NCI-H2196 (cell line): ENCODE measurements around the gene ACAP1.
"Not testable (repeated sequence)": the region's sequence is repeated elsewhere in the genome, so short reads cannot be mapped to it uniquely, and the experiment has no call there.

Experiments
- DNase-seq: peaks from one replicate; lab custom pipeline; 2025; ENCODE audit not compliant: unreplicated experiment; lab: John Stamatoyannopoulos, UW

ACAP1 gene

DNA sequence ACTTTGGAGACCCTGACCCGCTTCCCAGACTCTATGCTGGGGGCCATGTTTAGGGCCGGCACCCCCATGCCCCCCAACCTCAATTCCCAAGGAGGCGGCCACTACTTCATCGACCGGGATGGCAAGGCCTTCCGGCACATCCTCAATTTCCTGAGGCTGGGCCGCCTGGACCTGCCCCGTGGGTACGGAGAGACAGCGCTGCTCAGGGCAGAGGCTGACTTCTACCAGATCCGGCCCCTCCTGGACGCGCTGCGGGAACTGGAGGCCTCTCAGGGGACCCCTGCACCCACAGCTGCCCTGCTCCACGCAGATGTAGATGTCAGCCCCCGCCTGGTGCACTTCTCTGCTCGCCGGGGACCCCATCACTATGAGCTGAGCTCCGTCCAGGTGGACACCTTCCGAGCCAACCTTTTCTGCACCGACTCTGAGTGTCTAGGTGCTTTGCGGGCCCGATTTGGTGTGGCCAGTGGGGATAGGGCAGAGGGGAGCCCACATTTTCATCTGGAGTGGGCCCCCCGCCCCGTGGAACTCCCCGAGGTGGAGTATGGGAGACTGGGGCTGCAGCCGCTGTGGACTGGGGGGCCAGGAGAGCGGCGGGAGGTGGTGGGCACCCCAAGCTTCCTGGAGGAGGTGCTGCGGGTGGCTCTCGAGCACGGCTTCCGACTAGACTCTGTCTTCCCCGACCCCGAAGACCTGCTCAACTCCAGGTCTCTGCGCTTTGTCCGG, 16.7 kb downstream of the ACAP1 start:
- no peak for DNase-seq

DNA sequence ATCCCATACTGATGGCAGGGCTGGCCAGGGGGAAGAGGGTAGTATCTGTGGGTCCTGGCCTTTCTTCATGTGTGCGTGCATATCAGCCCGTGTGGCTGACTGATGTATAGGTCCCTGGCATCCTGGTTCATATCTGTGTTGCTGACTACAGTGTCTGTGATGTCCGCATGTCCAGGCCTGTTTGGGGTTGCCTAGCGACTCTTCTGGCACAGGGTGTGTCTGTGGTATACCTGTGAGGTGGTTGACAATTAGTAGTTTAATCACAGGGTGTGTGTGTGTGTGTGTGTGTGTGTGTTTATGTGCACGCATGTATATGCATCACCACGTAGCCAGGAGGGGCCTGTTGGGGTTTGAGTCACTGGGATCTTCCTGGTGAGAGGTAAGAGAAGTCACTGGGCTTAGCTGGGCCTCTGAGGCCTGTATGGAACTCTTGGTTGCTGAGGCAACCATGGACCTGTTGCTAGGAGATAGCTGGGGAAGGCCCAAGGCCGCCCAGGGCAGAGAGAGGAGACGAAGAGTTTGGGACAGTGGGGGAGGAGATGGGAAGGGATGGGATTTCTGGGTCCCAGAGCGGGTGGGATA, 18.0 kb downstream of the ACAP1 start:
- no peak for DNase-seq

DNA sequence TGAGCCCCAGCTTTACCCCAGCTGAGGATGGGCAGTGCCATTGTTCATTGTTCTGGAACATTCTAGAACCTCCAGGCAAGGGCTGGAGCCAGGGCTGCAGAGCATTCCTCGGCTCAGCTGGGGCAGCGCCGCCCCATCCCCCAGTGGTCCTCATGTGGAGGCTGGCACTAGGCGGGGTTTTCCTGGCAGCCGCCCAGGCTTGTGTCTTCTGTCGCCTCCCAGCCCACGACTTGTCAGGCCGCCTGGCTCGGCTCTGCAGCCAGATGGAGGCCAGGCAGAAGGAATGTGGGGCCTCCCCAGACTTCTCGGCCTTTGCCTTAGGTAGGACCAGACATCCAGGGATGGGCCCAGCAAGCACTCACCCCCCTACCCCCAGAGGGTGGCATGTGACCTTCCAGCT, 18.7 kb downstream of the ACAP1 start, which contains the start of gene TMEM95:
TSS of gene TMEM95 (plus strand) at position 104 of the 400 bp plus-strand sequence. CDS start at position 153, 49 bp downstream.
- peak; percentile 1 for DNase-seq

DNA sequence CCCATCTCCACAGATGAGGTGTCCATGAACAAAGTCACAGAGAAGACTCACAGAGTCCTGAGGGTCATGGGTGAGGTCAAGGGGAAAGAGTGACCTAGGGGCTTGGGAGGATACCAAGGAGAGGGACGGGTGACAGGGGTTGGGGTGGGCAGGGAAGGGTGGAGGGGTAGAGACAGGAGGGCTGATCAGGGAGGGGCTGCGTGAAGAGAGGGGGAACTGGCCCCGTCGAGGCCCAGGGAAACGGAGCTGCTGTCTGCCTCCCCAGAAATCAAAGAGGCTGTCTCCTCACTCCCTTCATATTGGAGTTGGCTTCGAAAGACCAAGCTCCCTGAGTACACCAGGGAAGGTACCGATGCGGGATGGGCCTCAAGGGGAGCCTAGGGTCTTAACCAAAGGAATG, 19.2 kb downstream of the ACAP1 start:
- DNase-seq, result no peak

DNA sequence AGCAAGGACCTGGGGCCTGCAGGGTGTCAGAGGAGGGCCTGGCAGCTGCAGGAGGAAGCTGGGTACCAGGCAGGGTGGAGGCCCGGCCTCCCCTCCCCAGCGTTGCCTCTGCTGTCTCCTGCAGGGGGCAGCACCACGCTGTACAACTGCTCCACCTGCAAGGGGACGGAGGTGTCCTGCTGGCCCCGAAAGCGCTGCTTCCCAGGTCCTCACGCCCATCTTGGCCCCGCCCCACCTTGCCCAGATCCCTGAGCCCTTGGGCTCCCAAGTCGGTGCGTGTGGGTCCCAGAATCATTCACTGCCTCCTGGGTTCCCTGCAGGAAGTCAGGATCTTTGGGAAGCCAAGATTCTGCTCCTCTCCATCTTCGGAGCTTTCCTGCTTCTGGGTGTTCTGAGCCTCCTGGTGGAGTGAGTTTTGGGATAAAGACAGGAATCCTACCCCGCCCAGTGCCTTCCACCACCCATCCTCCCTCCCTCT, 19.8 kb downstream of the ACAP1 start:
- DNase-seq, result peak; percentile 65

DNA sequence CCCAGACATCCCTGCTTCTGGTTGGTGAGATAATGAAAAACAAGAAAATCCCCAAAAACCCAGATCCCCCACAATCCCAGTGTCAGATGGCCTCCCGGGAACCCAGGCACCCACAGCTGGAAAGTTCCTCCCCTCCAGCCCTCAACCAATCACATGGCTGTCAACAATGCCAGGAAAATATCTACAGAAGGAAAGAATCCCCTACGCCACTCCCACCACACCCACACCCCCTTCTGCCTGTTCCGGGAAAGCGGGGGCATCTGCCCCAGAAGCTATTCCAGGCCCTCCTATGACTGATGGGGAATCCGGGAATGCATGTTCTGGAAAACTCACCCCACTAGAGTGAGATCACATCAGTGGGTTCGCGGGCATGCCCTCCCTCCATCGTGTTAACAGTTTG, 20.4 kb downstream of the ACAP1 start:
- DNase-seq, result no peak

DNA sequence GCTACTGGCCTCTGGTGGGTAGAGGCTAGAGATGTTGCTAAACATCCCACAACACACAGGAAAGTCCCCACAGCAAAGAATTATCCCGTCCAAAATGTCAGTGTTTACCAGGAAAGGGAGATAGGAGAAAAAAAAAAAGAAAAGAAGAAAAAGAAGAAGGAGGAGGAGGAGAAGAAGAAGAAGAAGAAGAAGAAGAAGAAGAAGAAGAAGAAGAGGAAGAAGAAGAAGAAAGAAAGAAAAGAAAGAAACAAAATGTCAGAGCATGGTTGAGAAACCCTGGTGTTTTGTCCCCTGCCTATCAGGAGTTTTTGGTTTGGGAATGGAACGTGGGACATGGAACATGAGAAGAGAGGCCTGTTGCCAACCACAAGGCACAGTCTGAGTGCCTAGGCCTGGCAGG, 21.1 kb downstream of the ACAP1 start:
- DNase-seq, result no peak

DNA sequence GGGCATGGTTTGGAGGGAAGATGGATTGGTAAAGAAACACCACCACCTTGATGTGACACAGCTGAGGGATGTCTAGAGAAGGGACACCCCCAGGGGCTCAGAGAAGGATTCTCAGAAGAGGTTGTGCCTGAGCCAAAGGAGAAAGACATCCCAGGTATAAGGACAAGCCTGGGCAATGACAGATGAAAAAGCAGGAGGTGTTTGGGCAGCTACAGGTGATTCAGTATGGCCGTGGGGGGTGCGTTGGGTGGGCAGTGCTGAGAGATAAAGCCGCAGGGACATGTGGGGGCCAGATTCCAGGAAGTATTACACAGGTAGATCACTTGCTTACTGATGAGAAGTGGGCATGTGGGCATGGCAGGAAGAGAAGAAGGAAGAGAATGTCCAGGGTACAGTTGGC, 25.6 kb downstream of the ACAP1 start:
- no peak for DNase-seq

DNA sequence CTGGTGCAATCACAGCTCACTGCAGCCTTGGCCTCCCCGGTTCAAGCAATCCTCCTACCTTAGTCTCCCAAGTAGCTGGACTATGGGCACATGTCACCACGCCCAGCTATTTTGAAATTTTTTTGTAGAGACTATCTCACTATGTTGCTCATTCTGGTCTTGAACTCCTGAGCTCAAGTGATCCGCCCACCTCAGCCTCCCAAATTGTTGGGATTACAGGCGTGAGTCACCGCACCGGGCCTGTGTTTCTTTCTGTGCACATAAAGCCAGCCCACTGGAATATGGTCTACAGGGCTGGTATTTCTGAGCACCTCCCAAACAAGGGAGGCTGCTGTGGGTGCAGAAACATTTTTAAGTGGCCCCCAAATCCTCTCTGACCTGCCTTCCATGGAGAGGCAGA, 27.0 kb downstream of the ACAP1 start:
- DNase-seq, result no peak

DNA sequence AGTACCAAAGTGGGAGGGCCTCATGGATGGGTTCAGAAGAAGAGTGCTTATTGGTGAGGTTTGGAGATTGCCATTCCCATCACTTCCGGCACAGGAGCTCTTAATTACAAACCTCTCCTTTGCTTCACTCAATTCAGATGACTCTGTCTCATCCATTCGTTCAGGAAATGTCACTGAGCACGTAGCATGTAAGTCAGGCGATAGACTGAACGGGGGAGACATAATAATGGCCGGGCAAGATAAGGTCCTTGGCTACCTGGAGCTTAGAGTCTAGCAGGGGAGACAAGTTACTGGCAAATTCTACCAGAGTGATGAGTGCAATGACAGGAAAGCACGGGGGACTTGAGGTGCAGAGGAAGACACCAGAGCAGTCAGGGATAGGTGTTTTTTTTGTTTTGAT, 29.6 kb downstream of the ACAP1 start:
- not testable (repeated sequence) for DNase-seq

DNA sequence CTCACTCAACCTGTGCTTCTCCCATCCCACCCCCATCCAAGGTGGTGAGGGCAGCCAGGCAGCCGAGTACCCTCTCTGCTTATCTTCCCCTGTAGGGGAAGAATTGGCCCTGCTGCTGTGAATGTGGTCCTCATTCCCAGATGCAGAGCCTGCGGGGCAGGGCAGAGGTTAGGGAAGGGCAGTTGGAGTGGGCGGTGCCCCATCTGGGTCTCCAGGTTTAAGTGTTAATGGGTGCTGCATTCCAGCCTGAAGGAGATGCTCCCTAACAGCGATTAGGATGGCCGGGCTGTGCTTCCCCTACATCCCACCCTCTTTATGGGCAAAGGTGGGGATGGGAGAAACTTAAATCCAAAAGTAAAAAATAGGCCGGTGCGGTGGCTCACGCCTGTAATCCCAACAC, 30.8 kb downstream of the ACAP1 start:
- DNase-seq, result no peak

DNA sequence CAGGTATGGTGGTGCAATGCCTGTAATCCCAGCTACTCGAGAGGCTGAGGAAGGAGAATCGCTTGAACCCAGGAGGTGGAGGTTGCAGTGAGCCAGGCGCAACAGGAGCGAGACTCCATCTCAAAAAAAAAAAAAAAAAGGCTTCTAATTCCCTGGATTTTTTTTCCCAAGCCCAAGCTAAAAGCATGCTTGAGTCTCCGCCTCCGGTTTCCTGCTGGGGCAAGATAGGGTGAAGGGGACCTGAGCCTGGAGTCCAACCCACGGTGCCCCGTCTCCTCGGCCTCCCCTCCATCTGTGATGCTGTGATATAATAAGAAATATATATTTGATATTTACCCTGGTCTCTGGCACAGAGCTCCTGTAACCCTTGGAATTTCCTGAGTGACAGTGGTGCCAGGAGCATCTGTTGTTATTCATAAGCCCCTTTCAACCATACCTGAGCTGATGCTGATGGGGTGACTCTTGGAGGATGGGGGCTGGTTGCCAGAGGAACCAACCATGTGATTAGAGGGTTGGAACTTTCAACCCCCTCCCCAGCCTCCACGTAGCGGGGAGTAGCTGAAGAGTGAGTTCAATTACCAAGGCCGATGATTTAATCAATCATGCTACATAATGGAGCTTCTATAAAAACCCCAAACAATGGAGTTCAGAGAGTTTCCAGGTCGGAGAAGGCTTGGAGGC, 31.7 kb downstream of the ACAP1 start:
- DNase-seq, result no peak

DNA sequence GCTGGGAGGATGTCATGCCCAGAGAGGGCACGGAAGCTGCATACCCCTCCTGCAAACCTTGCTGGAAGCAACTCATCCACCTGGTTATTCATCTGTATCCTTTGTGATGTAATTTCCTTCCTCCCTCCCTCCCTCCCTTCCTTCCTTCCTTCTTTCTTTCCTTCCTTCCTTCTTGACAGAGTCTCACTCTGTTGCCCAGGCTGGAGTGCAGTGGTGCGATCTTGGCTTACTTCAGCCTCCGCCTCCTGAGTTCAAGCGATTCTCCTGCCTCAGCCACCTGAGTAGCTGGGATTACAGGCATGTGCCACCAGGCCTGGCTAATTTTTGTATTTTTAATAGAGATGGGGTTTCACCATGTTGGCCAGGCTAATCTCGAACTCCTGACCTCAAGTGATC, 32.3 kb downstream of the ACAP1 start:
- DNase-seq, result not testable (repeated sequence)

DNA sequence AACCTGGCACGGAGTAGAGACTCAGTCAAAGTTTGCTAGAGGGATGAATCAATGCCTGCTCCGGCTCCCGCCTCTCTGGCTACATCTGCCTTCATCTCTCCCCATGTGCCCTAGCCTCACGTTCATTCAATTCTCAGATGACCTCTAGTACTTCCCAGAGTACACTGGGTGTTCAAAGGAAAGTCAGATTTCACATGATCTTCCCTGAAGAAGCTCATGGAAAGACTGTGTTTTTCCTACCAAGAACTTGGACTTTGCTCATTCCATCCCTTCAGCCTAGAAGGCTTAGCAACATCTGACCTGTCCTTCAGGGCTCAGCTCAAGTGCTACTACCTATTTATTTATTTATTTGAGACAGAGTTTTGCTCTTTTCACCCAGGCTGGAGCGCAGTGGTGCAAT, 33.5 kb downstream of the ACAP1 start:
- DNase-seq, result no peak

DNA sequence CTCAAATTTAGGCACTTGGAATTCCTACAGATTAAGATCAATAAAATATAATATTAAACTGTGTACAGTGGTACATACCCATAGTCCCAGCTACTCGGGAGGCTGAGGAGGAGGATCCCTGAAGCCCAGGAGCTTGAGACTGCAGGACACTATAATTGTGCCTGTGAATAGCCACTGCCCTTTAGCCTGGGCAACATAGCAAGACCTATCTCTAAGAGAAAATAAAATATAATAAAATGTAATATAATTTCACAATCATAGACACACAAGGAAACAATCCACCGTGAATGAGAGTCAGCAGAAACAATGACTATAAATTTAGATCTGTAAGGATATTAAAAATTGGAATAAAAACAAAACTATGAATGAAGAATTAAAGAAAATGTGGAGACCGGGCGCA, 34.5 kb downstream of the ACAP1 start:
- no peak for DNase-seq

DNA sequence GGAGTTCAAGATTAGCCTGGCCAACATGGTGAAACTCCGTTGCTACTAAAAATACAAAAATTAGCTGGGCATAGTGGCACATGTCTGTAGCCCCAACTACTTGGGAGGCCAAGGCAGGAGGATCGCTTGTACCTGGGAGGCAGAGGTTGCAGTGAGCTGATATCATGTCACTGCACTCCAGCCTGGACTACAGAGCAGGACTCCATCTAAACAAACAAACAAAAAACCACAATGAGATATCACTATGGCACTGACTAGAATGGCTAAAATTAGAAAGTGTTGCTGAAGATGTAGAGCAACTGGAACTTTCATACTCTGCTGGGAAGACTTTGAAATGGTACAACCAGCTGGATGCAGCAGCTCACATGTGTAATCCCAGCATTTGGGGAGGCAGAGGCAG, 38.0 kb downstream of the ACAP1 start:
- DNase-seq, result no peak

DNA sequence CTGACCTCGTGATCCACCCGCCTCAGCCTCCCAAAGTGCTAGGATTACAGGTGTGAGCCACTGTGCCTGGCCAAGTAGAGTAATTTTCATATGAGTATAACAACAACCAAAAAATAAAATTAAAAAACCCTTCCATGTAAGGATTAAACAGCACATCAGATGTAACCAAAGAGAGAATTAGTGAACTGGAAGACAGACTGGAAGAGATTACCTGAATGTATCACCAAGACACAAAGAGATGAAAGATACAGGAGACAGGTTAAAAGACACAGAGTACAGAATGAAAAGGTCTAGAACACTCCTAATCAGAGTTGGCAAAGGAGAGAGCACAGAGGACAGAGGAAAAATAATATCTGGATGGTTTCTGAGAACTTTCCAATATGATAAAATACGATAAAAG, 42.8 kb downstream of the ACAP1 start:
- DNase-seq, result no peak

DNA sequence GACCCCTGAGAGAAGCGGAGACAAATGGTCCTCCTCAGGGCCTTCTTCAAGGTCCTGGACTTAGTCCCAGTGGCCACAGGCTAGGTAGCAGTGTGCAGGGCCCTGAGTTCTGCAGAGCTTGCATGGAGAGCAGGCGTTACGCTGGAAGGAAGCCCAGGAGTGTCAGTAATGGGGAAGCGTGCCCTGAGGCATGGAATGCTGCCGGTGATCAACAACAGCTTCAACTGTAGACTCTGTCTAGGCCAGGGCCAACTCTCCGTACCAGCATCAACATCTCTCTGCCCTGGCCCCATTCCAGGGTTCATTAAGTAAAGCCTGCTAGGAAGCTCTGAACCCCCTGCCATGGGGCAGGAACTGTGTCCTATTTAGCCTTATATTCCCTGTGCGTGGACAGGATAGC, 44.0 kb downstream of the ACAP1 start:
- DNase-seq, result no peak

DNA sequence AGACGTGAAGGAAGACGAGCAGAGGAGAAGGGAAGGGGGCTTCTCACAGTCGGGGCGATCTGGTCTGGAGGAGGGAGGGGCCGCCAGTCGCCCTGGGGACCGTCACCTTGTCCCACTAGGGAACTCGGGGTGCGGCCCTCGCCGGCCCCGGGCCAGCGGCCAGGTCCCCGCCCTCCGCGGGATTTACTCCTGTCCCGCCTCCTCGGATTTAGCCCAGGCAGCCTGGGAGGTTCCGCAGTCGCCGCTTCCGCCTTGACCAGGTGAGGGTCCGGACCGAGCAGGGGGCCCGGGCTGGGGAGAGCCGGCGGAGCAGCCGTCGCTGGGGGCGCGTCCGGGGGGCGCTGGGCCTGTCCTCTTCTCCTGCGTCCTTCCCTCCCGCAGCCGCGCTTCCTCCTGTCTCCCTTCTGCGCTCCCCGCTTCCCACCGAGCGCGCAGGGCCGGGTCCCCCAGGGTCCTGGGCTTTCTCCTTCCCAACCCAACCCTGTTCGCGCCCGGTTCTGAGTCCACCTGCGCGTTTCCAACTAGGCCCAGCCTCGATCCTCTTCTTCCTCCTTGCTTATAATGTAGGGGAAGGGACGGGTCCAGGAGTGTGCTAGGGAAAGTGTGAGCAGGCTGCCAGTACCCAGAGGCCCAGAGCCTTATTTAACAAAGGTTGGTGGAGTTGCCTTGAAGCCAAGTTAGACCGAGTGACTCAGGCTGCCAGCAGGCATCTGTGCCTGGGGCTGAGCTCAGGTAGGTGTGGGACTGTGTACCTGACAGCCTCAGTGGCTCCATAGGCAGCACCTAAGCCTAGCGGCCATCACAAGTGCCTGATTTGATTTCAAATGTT, 44.7 kb downstream of the ACAP1 start, which contains the start of gene TNK1:
TSS of gene TNK1 (plus strand) at position 235 of the 829 bp plus-strand sequence. CDS start 1,838 bp downstream, outside the sequence.
- DNase-seq, result no peak

DNA sequence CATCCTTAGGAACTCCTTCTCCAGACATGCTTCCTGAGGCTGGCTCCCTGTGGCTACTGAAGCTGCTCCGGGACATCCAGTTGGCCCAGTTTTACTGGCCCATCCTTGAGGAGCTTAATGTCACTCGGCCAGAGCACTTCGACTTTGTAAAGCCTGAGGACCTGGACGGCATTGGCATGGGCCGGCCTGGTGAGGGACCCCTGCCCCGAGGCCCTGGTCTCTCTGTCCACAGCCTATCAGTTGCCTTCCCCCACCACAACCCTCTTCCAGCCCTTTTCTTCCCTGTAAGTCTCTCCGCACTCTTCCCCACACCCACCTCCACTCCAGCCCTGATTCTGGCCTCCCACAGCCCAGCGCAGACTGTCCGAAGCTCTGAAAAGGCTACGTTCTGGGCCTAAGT, 46.6 kb downstream of the ACAP1 start:
- DNase-seq, result no peak

DNA sequence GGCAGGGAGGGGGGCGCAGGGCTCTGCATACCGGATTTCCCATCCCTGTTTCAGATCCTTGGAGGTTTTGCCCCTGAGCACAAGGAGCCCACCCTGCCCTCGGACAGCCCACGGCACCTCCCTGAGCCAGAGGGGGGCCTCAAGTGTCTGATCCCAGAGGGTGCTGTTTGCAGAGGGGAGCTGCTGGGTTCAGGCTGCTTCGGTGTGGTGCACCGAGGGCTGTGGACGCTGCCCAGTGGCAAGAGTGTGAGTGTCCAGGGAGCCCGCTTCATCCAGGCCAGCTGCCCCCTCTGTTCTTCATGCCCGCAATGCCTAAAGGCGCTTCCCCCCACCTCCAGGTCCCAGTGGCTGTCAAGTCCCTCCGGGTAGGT, 47.0 kb downstream of the ACAP1 start:
- no peak for DNase-seq
